GM23338 (cell line): Measurements from ENCODE around the gene KLHDC1. TPM values are rescaled to one million over a fixed set of nuclear protein-coding genes. Genes with fewer than 3 reads are reported as not detected.

Experiments used
- ATAC-seq: fragments of 200-7000 bp; cut with Tn5 transposase; 3 replicates; pipeline ENCODE4 v1.9.1; 2020
- DNase-seq: peaks from one replicate; pipeline ENCODE4 v3.0.0-alpha.2; 2015; ENCODE audit warnings: low spot score
- H2AFZ ChIP-seq: fragments of 200-600 bp; sonication (generic); 2 replicates; pipeline ENCODE4 v1.8.0; 2016; ENCODE audit warnings: antibody characterized with exemption, mild to moderate bottlenecking, moderate library complexity
- H3F3A ChIP-seq: fragments of 200-600 bp; sonication (generic); replicated peaks from 2 replicates; pipeline ENCODE4 v1.8.0; 2017; ENCODE audit warnings: antibody characterized with exemption, mixed run types, low read depth
- H3K27ac ChIP-seq: fragments of 200-600 bp; sonication (generic); 2 replicates; pipeline ENCODE4 v1.6.1; 2016; ENCODE audit warnings: low read depth
- H3K27me3 ChIP-seq: fragments of 200-600 bp; sonication (generic); 2 replicates; pipeline ENCODE4 v1.8.0; 2016; ENCODE audit warnings: mild to moderate bottlenecking, mixed run types, moderate library complexity; ENCODE audit not compliant: insufficient read depth
- H3K36me3 ChIP-seq: fragments of 200-600 bp; sonication (generic); 2 replicates; pipeline ENCODE4 v1.8.0; 2016; ENCODE audit warnings: mild to moderate bottlenecking; ENCODE audit not compliant: insufficient read depth
- H3K4me1 ChIP-seq: fragments of 200-600 bp; sonication (generic); 2 replicates; pipeline ENCODE4 v1.8.0; 2016; ENCODE audit warnings: mild to moderate bottlenecking, moderate library complexity; ENCODE audit not compliant: insufficient read depth
- H3K4me2 ChIP-seq: fragments of 200-600 bp; sonication (generic); 2 replicates; pipeline ENCODE4 v1.7.1; 2017; ENCODE audit warnings: mixed run types
- H3K4me3 ChIP-seq: fragments of 200-600 bp; sonication (generic); 2 replicates; pipeline ENCODE4 v1.6.1; 2016; ENCODE audit warnings: mixed run types
- H3K79me2 ChIP-seq: fragments of 200-600 bp; sonication (generic); replicated peaks from 2 replicates; pipeline ENCODE4 v1.8.0; 2017; ENCODE audit warnings: mild to moderate bottlenecking; ENCODE audit not compliant: insufficient read depth
- H3K9me2 ChIP-seq: fragments of 200-600 bp; sonication (generic); 2 replicates; pipeline ENCODE4 v1.8.0; 2017; ENCODE audit not compliant: insufficient read depth
- H4K20me1 ChIP-seq: fragments of 200-600 bp; sonication (generic); replicated peaks from 2 replicates; pipeline ENCODE4 v1.8.0; 2017; ENCODE audit warnings: mild to moderate bottlenecking; ENCODE audit not compliant: insufficient read depth
- H3K27ac Mint-ChIP-seq: 2 replicates; pipeline ENCODE4 v1.8.0; 2020; ENCODE audit warnings: inconsistent platforms, mild to moderate bottlenecking, moderate library complexity, mixed read lengths
- H3K27me3 Mint-ChIP-seq: 3 replicates; pipeline ENCODE4 v1.8.0; 2022; ENCODE audit warnings: low read depth, mild to moderate bottlenecking, moderate library complexity, mixed read lengths, inconsistent platforms; ENCODE audit not compliant: insufficient read depth, poor library complexity
- H3K36me3 Mint-ChIP-seq: 3 replicates; pipeline ENCODE4 v1.8.0; 2021; ENCODE audit warnings: low read depth, mild to moderate bottlenecking, inconsistent platforms, moderate library complexity, mixed read lengths
- H3K4me1 Mint-ChIP-seq: 3 replicates; pipeline ENCODE4 v1.8.0; 2020; ENCODE audit warnings: mild to moderate bottlenecking, inconsistent platforms, mixed read lengths
- H3K4me3 Mint-ChIP-seq: 3 replicates; pipeline ENCODE4 v1.8.0; 2021; ENCODE audit warnings: moderate library complexity, mild to moderate bottlenecking, inconsistent platforms, mixed read lengths
- H3K9me3 Mint-ChIP-seq: 3 replicates; pipeline ENCODE4 v1.8.0; 2020; ENCODE audit warnings: moderate library complexity, mild to moderate bottlenecking, inconsistent platforms, mixed read lengths
- ETS1 ChIP-seq: IDR thresholded peaks from 2 replicates; pipeline ENCODE4 v1.6.1; 2016; ENCODE audit warnings: antibody characterized with exemption
- EZH2 ChIP-seq: fragments of 200-600 bp; sonication (generic); IDR thresholded peaks from one replicate; pipeline ENCODE4 v1.8.0; 2017; ENCODE audit warnings: antibody characterized with exemption, mild to moderate bottlenecking, low read depth; ENCODE audit not compliant: unreplicated experiment
- POLR2AphosphoS5 ChIP-seq: IDR thresholded peaks from 2 replicates; pipeline ENCODE4 v1.6.1; 2016; ENCODE audit warnings: antibody characterized with exemption, low read depth
- ZNF114 ChIP-seq: fragments of 250-450 bp; sonication (Bioruptor Pico); IDR thresholded peaks from 2 replicates; pipeline ENCODE4 v1.5.0; 2020; ENCODE audit warnings: mild to moderate bottlenecking, moderate library complexity
- ZNF462 ChIP-seq: fragments of 250-450 bp; sonication (Bioruptor Pico); IDR thresholded peaks from 2 replicates; pipeline ENCODE4 v1.5.0; 2020; ENCODE audit warnings: mild to moderate bottlenecking, moderate library complexity
- polyA plus RNA-seq: library from polyadenylated mRNA; unstranded; fragments of >200 nt; fragmentation: Nextera tagmentation; extraction: Ambion mirVana; gene quantifications from 2 replicates; pipeline ENCODE4 v1.2.1, GENCODE V29; 2016
- total RNA-seq: library from RNA; depleted of rRNA; stranded (reverse); fragments of >200 nt; shearing (Covaris generic); gene quantifications from 2 replicates; pipeline ENCODE4 v1.2.3, GENCODE V29; 2014

The KLHDC1 gene
- total and polyA plus RNA-seq, 2 experiments from 2014 or later: 4.0 TPM; not detected in 1

- peaks cover 25% of the 10 kb centered on the region for H3K27me3 ChIP-seq
- H3K36me3 Mint-ChIP-seq: peaks cover 17% of the 10 kb centered on the region
- TF ChIP-seq EZH2 (no peak), POLR2AphosphoS5 (peak; percentile 83), ETS1 (peak; percentile 30; the same call in 1 of the 2 replicates)
- no peaks in the 10 kb centered on the region for H3K9me2 ChIP-seq
- peaks cover 22% of the 10 kb centered on the region for H3K4me1 Mint-ChIP-seq
- H2AFZ ChIP-seq: peak within 1 kb of the TSS; percentile 90
- peaks cover 21% of the 10 kb centered on the region for H3F3A ChIP-seq
- peaks cover 29% of the 10 kb centered on the region for H3K4me1 ChIP-seq
- H4K20me1 ChIP-seq: peaks cover 8% of the 10 kb centered on the region
- peak; percentile 93 for ATAC-seq
- H3K4me2 ChIP-seq: peak within 1 kb of the TSS; percentile 81
- H3K27ac ChIP-seq: peak within 1 kb of the TSS; percentile 85
- H3K4me3 ChIP-seq: peak within 1 kb of the TSS; percentile 87
- peaks cover 17% of the 10 kb centered on the region for H3K27me3 Mint-ChIP-seq
- 0 out of 2 replicates have a peak, but pooled peaks cover 5% of the 10 kb centered on the region for H3K36me3 ChIP-seq
- peak within 1 kb of the TSS; percentile 91 for H3K4me3 Mint-ChIP-seq
- no peaks in the 10 kb centered on the region for H3K9me3 Mint-ChIP-seq
- H3K27ac Mint-ChIP-seq: peak within 1 kb of the TSS; percentile 98
- DNase-seq: peak; percentile 91
- peaks cover 39% of the 10 kb centered on the region for H3K79me2 ChIP-seq
Observed at GRCh38 chr14:49687942-49688700, 4.8 kb upstream of the KLHDC1 start, which contains the start of gene POLE2. Gene POLE2 (minus strand): TSS chr14:49688214. CDS start chr14:49688203, 11 bp downstream.

DNA sequence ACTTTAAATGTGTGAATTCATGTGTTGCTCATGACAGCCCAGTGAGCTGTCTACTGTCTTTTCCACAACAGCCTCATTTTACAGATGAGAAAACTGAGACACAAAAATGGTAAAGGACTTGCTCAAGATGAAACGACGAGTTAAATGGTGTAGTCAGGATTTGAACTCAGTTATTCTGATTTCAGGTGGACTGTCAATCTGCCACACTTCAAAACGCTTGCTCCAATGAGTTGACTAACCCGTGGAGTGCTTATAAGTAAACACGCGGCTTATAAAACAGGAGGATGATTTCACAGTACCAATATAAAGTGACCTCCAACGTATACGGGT is 4.3 kb upstream of the KLHDC1 start:
- H3K4me1 Mint-ChIP-seq: peaks cover 22% of the 10 kb centered on the region
- peak overlapping the region; percentile 90 for H2AFZ ChIP-seq
- peak overlapping the region; percentile 91 for H3K4me3 Mint-ChIP-seq
- peaks cover 29% of the 10 kb centered on the region for H3K27me3 ChIP-seq
- no peak for DNase-seq
- no peak for ATAC-seq
- H4K20me1 ChIP-seq: peaks cover 4% of the 10 kb centered on the region; the same call in 1 of the 2 replicates
- no peaks in the 10 kb centered on the region for H3K36me3 ChIP-seq
- H3K36me3 Mint-ChIP-seq: peaks cover 11% of the 10 kb centered on the region
- peaks cover 20% of the 10 kb centered on the region for H3K27me3 Mint-ChIP-seq
- H3K9me2 ChIP-seq: no peaks in the 10 kb centered on the region
- H3K27ac ChIP-seq: peak overlapping the region; percentile 85
- H3K79me2 ChIP-seq: peaks cover 38% of the 10 kb centered on the region
- no peak for TF ChIP-seq ZNF114 (CRISPR knock-in tag)
- TF ChIP-seq EZH2: peak; percentile 43
- no peak for TF ChIP-seq ZNF462 (CRISPR knock-in tag)
- H3K4me2 ChIP-seq: peak overlapping the region; percentile 81
- no peaks in the 10 kb centered on the region for H3K9me3 Mint-ChIP-seq
- H3K27ac Mint-ChIP-seq: peak overlapping the region; percentile 98; the same call in 1 of the 2 replicates
- H3F3A ChIP-seq: peaks cover 21% of the 10 kb centered on the region
- peaks cover 29% of the 10 kb centered on the region for H3K4me1 ChIP-seq
- peak overlapping the region; percentile 87 for H3K4me3 ChIP-seq
